Astrocyte of the cerebellum (primary cell): ENCODE measurements around the gene ZNF691.

Experiments
- DNase-seq: peaks from one replicate; pipeline ENCODE4 v3.0.0-alpha.2; 2011; ENCODE audit warnings: low read depth
- H3K4me3 ChIP-seq: 2 replicates; pipeline ENCODE4 v1.5.1; 2011; ENCODE audit warnings: mild to moderate bottlenecking, low read depth, low read length, moderate library complexity
- in situ Hi-C: cut with HindIII; loops from 2 replicates; pipeline ENCODE4 v1.10.0; 2017; ENCODE audit warnings: low sequenced_read_pairs
- TF ChIP-seq, protein P1 (sequence below): IDR thresholded peaks from 2 replicates; pipeline ENCODE4 v1.5.1; 2012; ENCODE audit warnings: low read length, low read depth, moderate library complexity, mild to moderate bottlenecking; ENCODE audit errors: missing control alignments

ZNF691 gene

DNA sequence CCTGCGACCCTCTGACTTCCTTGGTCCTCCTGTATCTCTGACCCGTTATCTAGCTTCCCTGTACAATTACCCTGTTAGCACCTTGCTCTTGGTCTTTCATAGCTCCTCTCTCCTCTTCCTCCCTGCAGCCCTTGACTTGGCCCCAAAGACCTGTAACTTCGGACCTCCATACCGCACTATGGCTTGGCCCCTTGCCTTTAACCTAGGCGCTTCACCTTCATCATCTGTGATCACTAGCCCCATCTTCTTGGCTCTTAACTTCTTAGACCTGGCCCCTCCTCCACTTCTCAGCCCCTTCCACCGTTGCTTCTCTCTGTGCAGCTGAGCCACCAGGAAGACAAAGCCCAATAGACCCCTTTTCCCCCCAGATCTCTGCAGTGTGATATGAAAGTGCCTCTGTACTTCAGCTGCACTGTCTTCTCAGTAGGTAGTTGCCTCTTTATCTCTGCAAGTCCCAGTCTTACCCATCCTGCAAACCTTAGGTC lies 740 bp downstream of the ZNF691 start:
- peak overlapping the region; percentile 70 for H3K4me3 ChIP-seq
- DNase-seq, result no peak
- in situ Hi-C loops, result no loop called here
- TF ChIP-seq, protein P1, sequence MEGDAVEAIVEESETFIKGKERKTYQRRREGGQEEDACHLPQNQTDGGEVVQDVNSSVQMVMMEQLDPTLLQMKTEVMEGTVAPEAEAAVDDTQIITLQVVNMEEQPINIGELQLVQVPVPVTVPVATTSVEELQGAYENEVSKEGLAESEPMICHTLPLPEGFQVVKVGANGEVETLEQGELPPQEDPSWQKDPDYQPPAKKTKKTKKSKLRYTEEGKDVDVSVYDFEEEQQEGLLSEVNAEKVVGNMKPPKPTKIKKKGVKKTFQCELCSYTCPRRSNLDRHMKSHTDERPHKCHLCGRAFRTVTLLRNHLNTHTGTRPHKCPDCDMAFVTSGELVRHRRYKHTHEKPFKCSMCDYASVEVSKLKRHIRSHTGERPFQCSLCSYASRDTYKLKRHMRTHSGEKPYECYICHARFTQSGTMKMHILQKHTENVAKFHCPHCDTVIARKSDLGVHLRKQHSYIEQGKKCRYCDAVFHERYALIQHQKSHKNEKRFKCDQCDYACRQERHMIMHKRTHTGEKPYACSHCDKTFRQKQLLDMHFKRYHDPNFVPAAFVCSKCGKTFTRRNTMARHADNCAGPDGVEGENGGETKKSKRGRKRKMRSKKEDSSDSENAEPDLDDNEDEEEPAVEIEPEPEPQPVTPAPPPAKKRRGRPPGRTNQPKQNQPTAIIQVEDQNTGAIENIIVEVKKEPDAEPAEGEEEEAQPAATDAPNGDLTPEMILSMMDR, result no peak

DNA sequence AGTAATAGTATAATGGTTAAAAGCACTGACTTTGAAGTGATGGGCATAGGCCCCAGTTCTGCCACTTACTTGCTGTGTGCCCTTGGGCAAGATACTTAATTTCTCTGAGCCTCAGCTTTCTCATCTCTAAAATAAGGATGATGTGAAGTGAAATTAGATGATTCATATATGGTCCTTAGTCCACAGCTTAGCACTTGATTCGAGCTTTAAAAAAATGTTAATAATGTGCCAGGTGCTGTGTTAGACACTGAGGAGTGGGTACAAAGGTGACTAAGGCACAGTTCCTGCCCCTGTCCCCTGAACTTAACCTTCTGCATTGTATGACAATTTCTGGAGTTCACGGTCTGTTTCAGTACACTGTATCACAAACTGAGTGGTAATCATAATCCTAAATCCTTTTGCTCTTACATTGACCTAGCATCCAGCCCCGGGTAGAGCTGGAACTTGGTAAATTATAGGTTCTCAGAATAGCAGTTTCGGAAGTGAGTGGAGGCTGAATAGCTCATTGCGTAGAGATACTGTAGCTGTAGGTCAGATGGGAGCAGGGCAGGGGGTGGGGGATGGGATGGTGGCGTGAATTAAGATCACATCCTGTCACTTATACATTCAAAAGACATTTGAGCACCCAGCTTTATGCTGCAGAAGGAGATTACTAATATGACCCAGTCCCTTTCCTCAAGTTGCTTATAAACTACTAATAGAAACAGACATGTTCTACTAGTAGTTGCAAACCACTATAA lies 1.5 kb downstream of the ZNF691 start:
- no peak overlapping the region for H3K4me3 ChIP-seq
- in situ Hi-C loops, result no loop called here
- TF ChIP-seq, protein P1, result no peak
- no peak for DNase-seq

DNA sequence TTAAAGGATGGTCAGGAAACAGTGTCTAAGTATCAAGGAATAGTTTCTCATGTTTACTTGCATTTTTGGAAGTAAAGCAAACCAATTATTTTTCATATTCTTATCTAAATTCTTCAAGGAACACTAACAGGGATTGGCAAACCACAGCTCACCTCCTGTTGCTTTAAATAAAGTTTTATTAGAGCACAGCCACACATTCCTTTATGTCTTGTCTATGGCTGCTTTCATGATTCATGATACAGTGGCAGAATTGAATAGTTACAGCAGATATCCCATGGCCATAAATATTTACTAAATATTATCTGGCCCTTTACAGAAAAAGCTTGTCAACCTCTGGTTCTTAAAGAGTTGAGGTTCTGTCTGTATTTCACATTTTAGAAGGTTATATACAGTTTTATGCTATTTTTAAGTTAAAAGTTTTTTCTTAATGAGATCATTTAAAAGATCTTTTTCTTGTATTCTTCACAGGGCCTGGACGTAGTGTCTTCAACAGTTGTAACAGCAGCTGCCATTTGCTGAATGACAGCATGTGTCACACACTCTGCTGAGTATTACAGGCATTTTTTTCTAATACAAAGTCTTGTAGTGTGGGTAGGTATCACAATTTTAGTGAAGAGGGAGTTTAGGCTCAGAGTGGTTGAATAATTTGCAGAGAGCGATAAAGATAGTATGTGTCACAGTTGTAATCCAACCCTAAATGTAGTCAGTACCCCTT lies 2.6 kb downstream of the ZNF691 start:
- no peak overlapping the region for H3K4me3 ChIP-seq
- DNase-seq, result no peak
- TF ChIP-seq, protein P1, result no peak
- in situ Hi-C loops, result no loop called here

DNA sequence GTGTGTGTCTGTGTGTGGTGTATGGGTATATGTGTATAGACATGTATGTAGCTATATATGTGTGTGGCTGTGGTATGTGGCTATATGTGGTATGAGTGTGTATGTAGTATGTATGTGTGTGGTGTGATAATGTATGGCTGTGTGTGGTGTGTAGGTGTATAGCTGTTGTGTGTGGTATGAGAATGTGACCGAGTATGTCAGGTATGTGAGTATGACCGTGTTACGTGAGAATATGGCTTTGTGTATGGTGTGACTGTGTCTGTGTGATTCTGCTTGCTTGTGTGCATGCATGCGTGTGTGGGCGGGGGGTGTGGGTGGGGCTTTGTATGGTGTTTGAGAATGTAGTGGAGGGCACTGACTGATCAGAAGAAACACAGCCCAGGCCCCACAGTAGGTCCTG lies 3.5 kb downstream of the ZNF691 start:
- in situ Hi-C loops, result no loop called here
- H3K4me3 ChIP-seq, result no peak overlapping the region
- TF ChIP-seq, protein P1, result no peak
- no peak for DNase-seq

DNA sequence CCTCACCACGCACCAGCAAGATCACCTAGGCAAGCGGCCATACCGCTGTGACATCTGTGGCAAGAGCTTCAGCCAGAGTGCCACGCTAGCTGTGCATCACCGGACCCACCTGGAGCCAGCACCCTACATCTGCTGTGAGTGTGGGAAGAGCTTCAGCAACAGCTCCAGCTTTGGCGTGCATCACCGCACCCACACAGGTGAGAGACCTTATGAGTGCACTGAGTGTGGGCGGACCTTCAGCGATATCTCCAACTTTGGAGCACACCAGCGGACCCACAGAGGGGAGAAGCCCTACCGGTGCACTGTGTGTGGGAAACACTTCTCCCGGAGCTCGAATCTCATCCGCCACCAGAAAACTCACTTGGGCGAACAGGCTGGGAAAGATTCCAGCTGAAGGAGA lies 5.0 kb downstream of the ZNF691 start:
- in situ Hi-C loops, result no loop called here
- TF ChIP-seq, protein P1, result no peak
- no peak overlapping the region for H3K4me3 ChIP-seq
- no peak for DNase-seq

DNA sequence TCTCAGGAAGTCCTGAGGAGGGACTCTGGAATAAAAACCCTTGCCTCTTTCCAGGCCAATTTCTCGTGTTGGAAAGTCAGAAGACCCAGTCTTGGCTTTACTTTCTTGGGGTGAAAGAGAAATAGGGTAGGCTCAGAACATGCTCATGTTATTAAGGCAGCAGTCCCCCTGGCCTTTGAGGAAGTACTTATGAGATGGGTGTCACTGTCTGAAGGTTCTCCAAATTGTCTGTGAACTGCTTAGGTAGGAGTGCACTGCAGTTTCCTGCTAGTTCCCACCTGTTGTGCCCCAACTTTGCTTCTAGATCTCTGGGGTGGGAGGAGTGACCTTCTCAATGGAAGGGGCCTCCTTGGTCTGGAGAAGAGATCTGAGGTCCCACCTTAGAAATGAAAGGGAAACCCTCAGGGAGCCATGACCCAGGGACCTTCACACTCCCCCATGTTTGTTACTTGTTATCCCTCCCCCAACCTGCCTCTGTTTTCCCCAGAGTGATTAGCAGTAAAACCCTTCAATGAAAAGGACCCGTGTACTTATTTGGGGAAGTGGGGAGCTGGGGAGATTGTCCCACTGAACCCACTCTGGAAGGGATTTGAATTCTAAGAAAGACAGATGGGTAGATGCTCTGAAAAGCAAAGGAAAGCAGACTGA lies 5.7 kb downstream of the ZNF691 start:
- TF ChIP-seq, protein P1, result no peak
- H3K4me3 ChIP-seq, result no peak overlapping the region
- in situ Hi-C loops, result no loop called here
- no peak for DNase-seq
